ENCODE results near the gene JADE2.

DNA sequence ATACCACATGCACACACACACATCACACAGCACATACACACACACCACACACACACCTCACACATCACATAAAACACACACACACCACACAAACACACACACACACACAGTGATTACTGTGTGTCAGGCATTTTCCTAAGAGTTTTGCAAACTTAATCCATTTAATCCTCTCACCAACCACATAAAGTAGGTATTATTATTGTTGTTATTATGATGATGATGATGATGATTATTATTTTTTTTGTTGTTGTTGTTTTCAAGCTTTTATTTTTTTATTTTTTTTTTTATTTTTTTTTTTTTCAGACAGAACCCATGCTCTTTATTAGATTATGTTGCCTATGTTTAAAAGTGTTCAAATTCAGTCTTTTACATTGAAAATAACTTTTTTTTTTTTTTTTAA lies 31.5 kb downstream of the JADE2 start:
- TF ChIP-seq EZH2 (IDR thresholded peaks at IDR 0.05; ENCODE audit: borderline replicate concordance) = no peak
- TF ChIP-seq, protein P1, sequence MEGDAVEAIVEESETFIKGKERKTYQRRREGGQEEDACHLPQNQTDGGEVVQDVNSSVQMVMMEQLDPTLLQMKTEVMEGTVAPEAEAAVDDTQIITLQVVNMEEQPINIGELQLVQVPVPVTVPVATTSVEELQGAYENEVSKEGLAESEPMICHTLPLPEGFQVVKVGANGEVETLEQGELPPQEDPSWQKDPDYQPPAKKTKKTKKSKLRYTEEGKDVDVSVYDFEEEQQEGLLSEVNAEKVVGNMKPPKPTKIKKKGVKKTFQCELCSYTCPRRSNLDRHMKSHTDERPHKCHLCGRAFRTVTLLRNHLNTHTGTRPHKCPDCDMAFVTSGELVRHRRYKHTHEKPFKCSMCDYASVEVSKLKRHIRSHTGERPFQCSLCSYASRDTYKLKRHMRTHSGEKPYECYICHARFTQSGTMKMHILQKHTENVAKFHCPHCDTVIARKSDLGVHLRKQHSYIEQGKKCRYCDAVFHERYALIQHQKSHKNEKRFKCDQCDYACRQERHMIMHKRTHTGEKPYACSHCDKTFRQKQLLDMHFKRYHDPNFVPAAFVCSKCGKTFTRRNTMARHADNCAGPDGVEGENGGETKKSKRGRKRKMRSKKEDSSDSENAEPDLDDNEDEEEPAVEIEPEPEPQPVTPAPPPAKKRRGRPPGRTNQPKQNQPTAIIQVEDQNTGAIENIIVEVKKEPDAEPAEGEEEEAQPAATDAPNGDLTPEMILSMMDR (IDR thresholded peaks at IDR 0.05; ENCODE audit: poor library complexity) = no peak
